IMR-90 (cell line): ENCODE results near the gene PPP6R1. TPM values are rescaled to one million over a fixed set of nuclear protein-coding genes. Genes with fewer than 3 reads are reported as not detected.

Source experiments
- ATAC-seq: fragments of 200-7000 bp; cut with Tn5 transposase; 2 replicates; pipeline ENCODE4 v1.9.1; 2020; ENCODE audit warnings: low read depth, mild to moderate bottlenecking, moderate library complexity
- BruUV-seq: library from RNA; stranded (reverse); fragments of 400-500 nt; replicated peaks from 2 replicates; lab custom pipeline; 2021; lab: Mats Ljungman, UMichigan
- CTCF ChIA-PET: fragments of 300-600 bp; formaldehyde crosslinking; extraction: SDS; loops from one replicate; lab custom pipeline; 2021; ENCODE audit warnings: antibody characterized with exemption; lab: Yijun Ruan, JAX
- POLR2A ChIA-PET: fragments of 300-600 bp; sonication (Branson Sonifier 250); formaldehyde crosslinking; loops from one replicate; lab custom pipeline; 2022; ENCODE audit warnings: antibody characterized with exemption; ENCODE audit not compliant: unreplicated experiment; lab: Charles Lee
- DNase-seq: peaks from one replicate; pipeline ENCODE4 v3.0.0; 2013
- H2AFZ ChIP-seq: replicated peaks from 2 replicates; pipeline ENCODE3; 2013; ENCODE audit warnings: low read length, mild to moderate bottlenecking; ENCODE audit not compliant: poor library complexity
- H2AK5ac ChIP-seq: 2 replicates; pipeline ENCODE4 v1.6.1; 2013; ENCODE audit warnings: low read depth, low read length, inconsistent platforms
- H2AK9ac ChIP-seq: replicated peaks from 2 replicates; pipeline ENCODE3; 2013; ENCODE audit warnings: mild to moderate bottlenecking, low read depth, low read length, moderate library complexity; ENCODE audit not compliant: poor library complexity
- H2BK120ac ChIP-seq: 2 replicates; pipeline ENCODE4 v1.6.1; 2013; ENCODE audit warnings: low read depth, low read length, inconsistent platforms
- H2BK15ac ChIP-seq: 3 replicates; pipeline ENCODE4 v1.6.1; 2013; ENCODE audit warnings: low read depth, low read length, inconsistent platforms
- H2BK20ac ChIP-seq: 2 replicates; pipeline ENCODE4 v1.6.1; 2013; ENCODE audit warnings: low read depth, mild to moderate bottlenecking, inconsistent platforms, low read length, moderate library complexity
- H2BK5ac ChIP-seq: 2 replicates; pipeline ENCODE4 v1.6.1; 2013; ENCODE audit warnings: mild to moderate bottlenecking, low read depth, low read length, inconsistent platforms; ENCODE audit not compliant: poor library complexity, severe bottlenecking
- H3K14ac ChIP-seq: replicated peaks from 2 replicates; pipeline ENCODE4 v1.6.1; 2013; ENCODE audit warnings: low read depth, low read length, inconsistent platforms
- H3K18ac ChIP-seq: 2 replicates; pipeline ENCODE4 v1.6.1; 2013; ENCODE audit warnings: low read depth, low read length, control low read depth
- H3K23ac ChIP-seq: 2 replicates; pipeline ENCODE4 v1.6.1; 2013; ENCODE audit warnings: low read depth, low read length, inconsistent platforms
- H3K27ac ChIP-seq: 2 replicates; pipeline ENCODE4 v1.5.1; 2013; ENCODE audit warnings: mild to moderate bottlenecking, control low read depth, low read length; ENCODE audit not compliant: insufficient read depth
- H3K27me3 ChIP-seq: 2 replicates; pipeline ENCODE4 v1.6.1; 2013; ENCODE audit warnings: low read length; ENCODE audit not compliant: control insufficient read depth, insufficient read depth
- H3K36me3 ChIP-seq: 2 replicates; pipeline ENCODE4 v1.6.1; 2013; ENCODE audit warnings: low read length, mixed read lengths; ENCODE audit not compliant: control insufficient read depth, insufficient read depth
- H3K4ac ChIP-seq: 2 replicates; pipeline ENCODE4 v1.6.1; 2013; ENCODE audit warnings: low read depth, low read length, inconsistent platforms
- H3K4me1 ChIP-seq: 2 replicates; pipeline ENCODE4 v1.6.1; 2013; ENCODE audit warnings: low read length, mixed read lengths; ENCODE audit not compliant: control insufficient read depth, insufficient read depth
- H3K4me2 ChIP-seq: 2 replicates; pipeline ENCODE4 v1.6.1; 2013; ENCODE audit warnings: low read depth, mild to moderate bottlenecking, control low read depth, low read length, moderate library complexity
- H3K4me3 ChIP-seq: 2 replicates; pipeline ENCODE4 v1.5.1; 2013; ENCODE audit warnings: low read depth, mild to moderate bottlenecking, control low read depth, low read length, moderate library complexity; ENCODE audit not compliant: insufficient read depth
- H3K56ac ChIP-seq: 2 replicates; pipeline ENCODE4 v1.6.1; 2013; ENCODE audit warnings: low read length, inconsistent platforms; ENCODE audit not compliant: insufficient read depth; ENCODE audit errors: extremely low read depth
- H3K79me1 ChIP-seq, 2 experiments: 2 replicates each; pipeline ENCODE4 v1.6.1; 2013; ENCODE audit warnings: low read length in 2 of 2, inconsistent platforms in 1 of 2, low read depth in 1 of 2
- H3K9ac ChIP-seq: 2 replicates; pipeline ENCODE4 v1.6.1; 2013; ENCODE audit warnings: low read depth, low read length, control low read depth
- H3K9me1 ChIP-seq: 2 replicates; pipeline ENCODE4 v1.6.1; 2013; ENCODE audit warnings: low read length, inconsistent platforms; ENCODE audit not compliant: insufficient read depth
- H3K9me3 ChIP-seq: 2 replicates; pipeline ENCODE4 v1.6.1; 2013; ENCODE audit warnings: low read length; ENCODE audit not compliant: control insufficient read depth, insufficient read depth
- H4K20me1 ChIP-seq: 2 replicates; pipeline ENCODE4 v1.6.1; 2013; ENCODE audit warnings: low read length, inconsistent platforms; ENCODE audit not compliant: insufficient read depth
- H4K5ac ChIP-seq: 2 replicates; pipeline ENCODE4 v1.6.1; 2013; ENCODE audit warnings: mild to moderate bottlenecking, low read depth, low read length, control low read depth
- H4K8ac ChIP-seq, 2 experiments: 2 replicates each; pipeline ENCODE4 v1.6.1; 2013; ENCODE audit warnings: low read depth in 2 of 2, low read length in 2 of 2, control low read depth in 1 of 2, inconsistent platforms in 1 of 2
- H4K91ac ChIP-seq: 2 replicates; pipeline ENCODE4 v1.6.1; 2013; ENCODE audit warnings: low read depth, low read length, inconsistent platforms; ENCODE audit not compliant: insufficient read depth
- CEBPB ChIP-seq: IDR thresholded peaks from 2 replicates; pipeline ENCODE4 v1.6.1; 2012; ENCODE audit warnings: low read depth, low read length, improper control_type of control experiment
- MAFK ChIP-seq: IDR thresholded peaks from 2 replicates; pipeline ENCODE4 v1.6.1; 2012; ENCODE audit warnings: low read depth, low read length, improper control_type of control experiment
- MAZ ChIP-seq: IDR thresholded peaks from 2 replicates; pipeline ENCODE4 v1.6.1; 2012; ENCODE audit warnings: low read depth, mild to moderate bottlenecking, low read length, improper control_type of control experiment, moderate library complexity, borderline replicate concordance
- RFX5 ChIP-seq: IDR thresholded peaks from 2 replicates; pipeline ENCODE4 v1.8.0; 2012; ENCODE audit warnings: low read depth, mild to moderate bottlenecking, low read length, moderate library complexity
- WGBS, 2 experiments: methylation state at CpG; one replicate each; pipeline versions ENCODE4 v1.1.5 to v1.1.7; 2013; ENCODE audit warnings: missing lambda C conversion rate in 2 of 2; ENCODE audit not compliant: insufficient read length in 1 of 2; ENCODE audit errors: extremely low coverage in 2 of 2; 5-methylcytosine and 5-hydroxymethylcytosine counted together
- dilution Hi-C: fragments of 300-500 bp; cut with HindIII; formaldehyde crosslinking; loops from one replicate; pipeline ENCODE4 v1.14.3; 2018; ENCODE audit warnings: low sequenced_read_pairs; ENCODE audit not compliant: unreplicated experiment
- in situ Hi-C: fragments of 300-500 bp; cut with MboI; formaldehyde crosslinking; loops from 3 replicates; pipeline ENCODE4 v1.14.3; 2019; ENCODE audit warnings: low sequenced_read_pairs, inconsistent platforms, mixed read lengths
- intact Hi-C: fragments of 100-400 bp; cut with micrococcal nuclease; formaldehyde crosslinking; loops from 2 replicates; pipeline ENCODE4 v1.10.0; 2022
- polyA plus RNA-seq, 3 experiments: library from polyadenylated mRNA; depleted of rRNA; stranded (reverse); fragments of >200 nt; gene quantifications; 2 replicates each; pipeline ENCODE4 v1.2.3, GENCODE V29; 2012; ENCODE audit warnings: low replicate concordance in 1 of 3
- total RNA-seq: library from RNA; depleted of rRNA; stranded (reverse); fragments of >200 nt; gene quantifications from 2 replicates; pipeline ENCODE4 v1.2.3, GENCODE V29; 2012
- TF ChIP-seq, protein P1 (sequence below): conservative IDR thresholded peaks from 2 replicates; pipeline ENCODE4 v1.5.1; 2012; ENCODE audit warnings: mild to moderate bottlenecking, low read depth, low read length, improper control_type of control experiment

PPP6R1 gene
- total and polyA plus RNA-seq, 2 of the 4 experiments (the other 2 are of a cell fraction): 19.9 to 50.2 TPM

- 0 out of 2 replicates have a peak, but pooled peaks cover 6% of the 10 kb centered on the region for H3K9me1 ChIP-seq
- no peak overlapping the region for H3K9ac ChIP-seq
- H2BK120ac ChIP-seq: no peak overlapping the region
- ATAC-seq (no peak), DNase-seq (no peak)
- H3K23ac ChIP-seq: no peak overlapping the region
- peaks cover 6 to 16% of the 10 kb centered on the region in 2 experiments; a peak in 3 of 4 replicates for H3K79me1 ChIP-seq
- no peaks in the 10 kb centered on the region for H3K4me1 ChIP-seq
- intact Hi-C loops (no loop called here), in situ Hi-C loops (no loop called here), dilution Hi-C loops (no loop called here)
- TF ChIP-seq RFX5 (no peak), MAZ (no peak), CEBPB (no peak), MAFK (no peak)
- TF ChIP-seq, protein P1, sequence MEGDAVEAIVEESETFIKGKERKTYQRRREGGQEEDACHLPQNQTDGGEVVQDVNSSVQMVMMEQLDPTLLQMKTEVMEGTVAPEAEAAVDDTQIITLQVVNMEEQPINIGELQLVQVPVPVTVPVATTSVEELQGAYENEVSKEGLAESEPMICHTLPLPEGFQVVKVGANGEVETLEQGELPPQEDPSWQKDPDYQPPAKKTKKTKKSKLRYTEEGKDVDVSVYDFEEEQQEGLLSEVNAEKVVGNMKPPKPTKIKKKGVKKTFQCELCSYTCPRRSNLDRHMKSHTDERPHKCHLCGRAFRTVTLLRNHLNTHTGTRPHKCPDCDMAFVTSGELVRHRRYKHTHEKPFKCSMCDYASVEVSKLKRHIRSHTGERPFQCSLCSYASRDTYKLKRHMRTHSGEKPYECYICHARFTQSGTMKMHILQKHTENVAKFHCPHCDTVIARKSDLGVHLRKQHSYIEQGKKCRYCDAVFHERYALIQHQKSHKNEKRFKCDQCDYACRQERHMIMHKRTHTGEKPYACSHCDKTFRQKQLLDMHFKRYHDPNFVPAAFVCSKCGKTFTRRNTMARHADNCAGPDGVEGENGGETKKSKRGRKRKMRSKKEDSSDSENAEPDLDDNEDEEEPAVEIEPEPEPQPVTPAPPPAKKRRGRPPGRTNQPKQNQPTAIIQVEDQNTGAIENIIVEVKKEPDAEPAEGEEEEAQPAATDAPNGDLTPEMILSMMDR: no peak
- no peak overlapping the region for H3K4me2 ChIP-seq
- WGBS, 2 experiments: no CpG with 5 or more reads among the region's 13 CpGs
- CTCF ChIA-PET: no interaction called here
- no peak overlapping the region for H2AK5ac ChIP-seq
- H2AFZ ChIP-seq: no peak overlapping the region
- H3K36me3 ChIP-seq: peaks cover 53% of the 10 kb centered on the region
- H4K91ac ChIP-seq: no peak overlapping the region
- H3K14ac ChIP-seq: no peak overlapping the region
- H2BK5ac ChIP-seq: no peak overlapping the region
- no peak overlapping the region for H2BK15ac ChIP-seq
- no peak overlapping the region for H3K56ac ChIP-seq
- H4K20me1 ChIP-seq: peaks cover 21% of the 10 kb centered on the region
- no peak overlapping the region for H4K5ac ChIP-seq
- H4K8ac ChIP-seq: no peak overlapping the region
- no peak overlapping the region for H3K18ac ChIP-seq
- H3K27ac ChIP-seq: no peak overlapping the region
- BruUV-seq: no TSS peak
- no peak overlapping the region for H3K4me3 ChIP-seq
- no peak overlapping the region for H3K4ac ChIP-seq
- H2AK9ac ChIP-seq: no peak overlapping the region
- POLR2A ChIA-PET: no interaction called here
- no peaks in the 10 kb centered on the region for H3K27me3 ChIP-seq
- no peak overlapping the region for H2BK20ac ChIP-seq
- H3K9me3 ChIP-seq: no peaks in the 10 kb centered on the region
Observed at GRCh38 chr19:55230329-55230728, 28.5 kb downstream of the PPP6R1 start.
